HG02938 (cell line): ENCODE data around the gene ZFYVE16.
"Not testable (repeated sequence)": the region's sequence is repeated elsewhere in the genome, so short reads cannot be mapped to it uniquely, and the experiment has no call there.

ENCODE experiments used
- ATAC-seq: cut with Tn5 transposase; IDR thresholded peaks from one replicate; pipeline ENCODE4 v1.9.1; 2021; ENCODE audit warnings: mild to moderate bottlenecking, moderate library complexity; ENCODE audit not compliant: unreplicated experiment

ZFYVE16 gene

GRCh38 chr5:80487444-80487828 lies 79.6 kb downstream of the ZFYVE16 start:
- ATAC-seq = no peak

- ATAC-seq = peak; percentile 66
These were observed 80.2 kb downstream of the ZFYVE16 start, which contains the start of gene FAM151B for GRCh38 chr5:80487829-80488721. Gene FAM151B (plus strand): TSS chr5:80488100. CDS start chr5:80488124, 24 bp downstream.

GRCh38 chr5:80491296-80491695 lies 83.4 kb downstream of the ZFYVE16 start:
- ATAC-seq = no peak

- no peak for ATAC-seq
These were observed 84.9 kb downstream of the ZFYVE16 start for GRCh38 chr5:80492741-80493140.

- ATAC-seq = not testable (repeated sequence)
These were observed 85.6 kb downstream of the ZFYVE16 start for GRCh38 chr5:80493443-80493842.

- ATAC-seq = no peak
These were observed 88.0 kb downstream of the ZFYVE16 start for GRCh38 chr5:80495891-80496290.

GRCh38 chr5:80502800-80503199 lies 94.9 kb downstream of the ZFYVE16 start:
- no peak for ATAC-seq

- ATAC-seq = no peak
These were observed 95.8 kb downstream of the ZFYVE16 start for GRCh38 chr5:80503641-80504040.

GRCh38 chr5:80504833-80505232 lies 97.0 kb downstream of the ZFYVE16 start:
- ATAC-seq = no peak

- no peak for ATAC-seq
These were observed 99.8 kb downstream of the ZFYVE16 start for GRCh38 chr5:80507663-80508062.

GRCh38 chr5:80508844-80509243 lies 101.0 kb downstream of the ZFYVE16 start:
- no peak for ATAC-seq

GRCh38 chr5:80509362-80509761 lies 101.5 kb downstream of the ZFYVE16 start:
- no peak for ATAC-seq

- no peak for ATAC-seq
These were observed 109.0 kb downstream of the ZFYVE16 start for GRCh38 chr5:80516826-80517225.
